Lung (tissue), 12 donors: ENCODE results near the gene PROM1. TPM values are rescaled to one million over a fixed set of nuclear protein-coding genes. Genes with fewer than 3 reads are reported as not detected.

ENCODE experiments used
- ATAC-seq: fragments of 200-7000 bp; cut with Tn5 transposase; one replicate; pipeline ENCODE4 v1.9.1; 2020; ENCODE audit warnings: moderate number of reproducible peaks; ENCODE audit not compliant: insufficient read depth, low FRiP score
- DNase-seq, 3 donors: peaks; one replicate each; pipeline ENCODE4 v3.0.0-alpha.2; 2013 to 2017
- H3K27ac ChIP-seq, 2 donors: one replicate each; pipeline ENCODE4 v1.5.1; 2013; ENCODE audit warnings: mild to moderate bottlenecking in 2 of 2, moderate library complexity in 2 of 2, control low read depth in 1 of 2, inconsistent platforms in 1 of 2, low read depth in 1 of 2, low read length in 1 of 2
- H3K27me3 ChIP-seq, 3 donors: one replicate each; pipeline ENCODE4 v1.5.1; 2013; ENCODE audit warnings: low read length in 2 of 3; ENCODE audit not compliant: control insufficient read depth in 3 of 3, insufficient read depth in 3 of 3
- H3K36me3 ChIP-seq, 4 donors: one replicate each; pipeline ENCODE4 v1.5.1; 2013; ENCODE audit warnings: low read length in 4 of 4, mild to moderate bottlenecking in 1 of 4, moderate library complexity in 1 of 4; ENCODE audit not compliant: control insufficient read depth in 4 of 4, insufficient read depth in 4 of 4
- H3K4me1 ChIP-seq, 5 donors: one replicate each; pipeline ENCODE4 v1.5.1; 2013; ENCODE audit warnings: low read length in 5 of 5, mild to moderate bottlenecking in 2 of 5, moderate library complexity in 1 of 5; ENCODE audit not compliant: control insufficient read depth in 5 of 5, insufficient read depth in 5 of 5
- H3K4me3 ChIP-seq: one replicate; pipeline ENCODE4 v1.5.1; 2013; ENCODE audit warnings: mild to moderate bottlenecking, control low read depth, moderate library complexity
- H3K9ac ChIP-seq, 2 donors: one replicate each; pipeline ENCODE4 v1.5.1; 2013; ENCODE audit warnings: low read length in 2 of 2, control low read depth in 1 of 2; ENCODE audit not compliant: insufficient read depth in 1 of 2
- H3K9me3 ChIP-seq, 4 donors: one replicate each; pipeline ENCODE4 v1.5.1; 2013; ENCODE audit warnings: low read length in 3 of 4, mild to moderate bottlenecking in 1 of 4, moderate library complexity in 1 of 4; ENCODE audit not compliant: control insufficient read depth in 4 of 4, insufficient read depth in 3 of 4
- WGBS, 2 donors: extraction: QIAGEN DNeasy Blood & Tissue Kit; methylation state at CpG; one replicate each; pipeline ENCODE4 v1.1.7; 2013; 5-methylcytosine and 5-hydroxymethylcytosine counted together
- polyA plus RNA-seq, 2 donors: library from polyadenylated mRNA; stranded (reverse); fragments of 200-250 nt; gene quantifications; one replicate each; pipeline ENCODE4 v1.2.1, GENCODE V29; 2013
- total RNA-seq, 2 donors: library from RNA; depleted of rRNA in 1 of 2; stranded (reverse); fragments of >200 nt in 1 of 2; gene quantifications; one replicate each; pipeline ENCODE4 v1.2.1, GENCODE V29; 2014 to 2021
- TF ChIP-seq, protein P1 (sequence below): IDR thresholded peaks from 2 replicates; pipeline ENCODE4 v1.5.1; 2012; ENCODE audit warnings: mild to moderate bottlenecking; ENCODE audit errors: control extremely low read depth, extremely low read depth
- donor health status: control.
- donor health status: control.
- donor health status: Bipolar disorder and iron deficiency.
- donor health status: healthy.
- donor health status: DM: yes; HTN: yes; CAD: no.

The PROM1 gene
- total and polyA plus RNA-seq, 4 donors = 6.7 to 49.5 (median 27.6) TPM

- DNase-seq = no peak
- TF ChIP-seq, protein P1, sequence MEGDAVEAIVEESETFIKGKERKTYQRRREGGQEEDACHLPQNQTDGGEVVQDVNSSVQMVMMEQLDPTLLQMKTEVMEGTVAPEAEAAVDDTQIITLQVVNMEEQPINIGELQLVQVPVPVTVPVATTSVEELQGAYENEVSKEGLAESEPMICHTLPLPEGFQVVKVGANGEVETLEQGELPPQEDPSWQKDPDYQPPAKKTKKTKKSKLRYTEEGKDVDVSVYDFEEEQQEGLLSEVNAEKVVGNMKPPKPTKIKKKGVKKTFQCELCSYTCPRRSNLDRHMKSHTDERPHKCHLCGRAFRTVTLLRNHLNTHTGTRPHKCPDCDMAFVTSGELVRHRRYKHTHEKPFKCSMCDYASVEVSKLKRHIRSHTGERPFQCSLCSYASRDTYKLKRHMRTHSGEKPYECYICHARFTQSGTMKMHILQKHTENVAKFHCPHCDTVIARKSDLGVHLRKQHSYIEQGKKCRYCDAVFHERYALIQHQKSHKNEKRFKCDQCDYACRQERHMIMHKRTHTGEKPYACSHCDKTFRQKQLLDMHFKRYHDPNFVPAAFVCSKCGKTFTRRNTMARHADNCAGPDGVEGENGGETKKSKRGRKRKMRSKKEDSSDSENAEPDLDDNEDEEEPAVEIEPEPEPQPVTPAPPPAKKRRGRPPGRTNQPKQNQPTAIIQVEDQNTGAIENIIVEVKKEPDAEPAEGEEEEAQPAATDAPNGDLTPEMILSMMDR = no peak
These were observed 32.7 kb upstream of the PROM1 start for GRCh38 chr4:16116493-16116990.

GRCh38 chr4:16116019-16116418, 32.2 kb upstream of the PROM1 start:
- Histone ChIP-seq H3K27me3 (peaks cover 0 to 7% (median 0%) of the 10 kb centered on the region in 3 donors), H3K36me3 (no peaks in the 10 kb centered on the region), H3K4me1 (peaks cover 0 to 4% (median 0%) of the 10 kb centered on the region in 5 donors), H3K9me3 (no peaks in the 10 kb centered on the region), H3K27ac (no peak overlapping the region), H3K4me3 (no peak overlapping the region), H3K9ac (no peak overlapping the region)
- DNase-seq (no peak), ATAC-seq (no peak)
- WGBS, 2 donors = 92 to 94% methylated on average over 7 of the region's 7 CpGs
- TF ChIP-seq, protein P1 = no peak

More at GRCh38 chr4:16116493-16116990, 32.7 kb upstream of the PROM1 start:
- no peaks in the 10 kb centered on the region for H3K9me3 ChIP-seq
- peaks cover 0 to 4% (median 0%) of the 10 kb centered on the region in 5 donors for H3K4me1 ChIP-seq
- no peak overlapping the region for H3K9ac ChIP-seq
- no peak overlapping the region for H3K4me3 ChIP-seq
- WGBS, 2 donors = 86 to 89% methylated on average over 3 of the region's 3 CpGs
- H3K36me3 ChIP-seq = no peaks in the 10 kb centered on the region
- ATAC-seq = no peak
- H3K27ac ChIP-seq = no peak overlapping the region
- H3K27me3 ChIP-seq = peaks cover 0 to 7% (median 0%) of the 10 kb centered on the region in 3 donors

GRCh38 chr4:16114546-16114945, 30.7 kb upstream of the PROM1 start:
- DNase-seq (no peak), ATAC-seq (no peak)
- 91 to 94% methylated on average over 6 of the region's 6 CpGs for WGBS, 2 donors
- Histone ChIP-seq H3K4me3 (no peak overlapping the region), H3K27ac (no peak overlapping the region), H3K4me1 (peaks cover 0 to 4% (median 0%) of the 10 kb centered on the region in 5 donors), H3K9me3 (no peaks in the 10 kb centered on the region), H3K9ac (no peak overlapping the region), H3K36me3 (no peaks in the 10 kb centered on the region), H3K27me3 (peaks cover 0 to 7% (median 0%) of the 10 kb centered on the region in 3 donors)
- TF ChIP-seq, protein P1 = no peak

- ATAC-seq (no peak), DNase-seq (no peak)
- Histone ChIP-seq H3K4me3 (no peak overlapping the region), H3K9me3 (no peaks in the 10 kb centered on the region), H3K9ac (no peak overlapping the region), H3K27ac (no peak overlapping the region), H3K27me3 (peaks cover 0 to 7% (median 0%) of the 10 kb centered on the region in 3 donors), H3K4me1 (peaks cover 0 to 4% (median 0%) of the 10 kb centered on the region in 5 donors), H3K36me3 (no peaks in the 10 kb centered on the region)
- TF ChIP-seq, protein P1 = no peak
- 91 to 92% methylated on average over 3 of the region's 3 CpGs for WGBS, 2 donors
These were observed 29.9 kb upstream of the PROM1 start for GRCh38 chr4:16113741-16114140.
